Activated CD4-positive, CD25-positive, alpha-beta regulatory T cell treated with anti-CD3 and anti-CD28 coated beads, Interleukin-2, amount 50 U/mL, for 16 hours (primary cell): ENCODE measurements around the gene SLC25A19.
A peak's percentile ranks its signal among the peaks of the same experiment; 100 is the strongest.

ENCODE experiments used
- DNase-seq: peaks from one replicate; pipeline ENCODE4 v3.0.0-alpha.2; 2020; ENCODE audit warnings: low read depth, low spot score

Gene SLC25A19

GRCh38 chr17:75289115-75289831 is at the start of gene SLC25A19:
Gene SLC25A19, minus strand, starts transcription at chr17:75289433. Its CDS starts 2,669 bp downstream, at chr17:75286764.
- peak; percentile 94 for DNase-seq

GRCh38 chr17:75338335-75338734 is 49.1 kb upstream of the SLC25A19 start:
- DNase-seq: no peak

- no peak for DNase-seq
These were observed 46.1 kb upstream of the SLC25A19 start for GRCh38 chr17:75335315-75335714.

GRCh38 chr17:75334723-75335122 is 45.5 kb upstream of the SLC25A19 start:
- no peak for DNase-seq

- no peak for DNase-seq
These were observed 42.4 kb upstream of the SLC25A19 start for GRCh38 chr17:75331671-75332070.

GRCh38 chr17:75327757-75328156 is 38.5 kb upstream of the SLC25A19 start:
- DNase-seq: no peak

- DNase-seq: no peak
These were observed 37.1 kb upstream of the SLC25A19 start for GRCh38 chr17:75326226-75326848.

- DNase-seq: no peak
These were observed 36.6 kb upstream of the SLC25A19 start for GRCh38 chr17:75325827-75326225.

GRCh38 chr17:75325348-75325747 is 36.1 kb upstream of the SLC25A19 start:
- DNase-seq: no peak

GRCh38 chr17:75321506-75321905 is 32.3 kb upstream of the SLC25A19 start:
- DNase-seq: no peak

- no peak for DNase-seq
These were observed 30.9 kb upstream of the SLC25A19 start for GRCh38 chr17:75319904-75320691.

GRCh38 chr17:75318615-75319222 is 29.5 kb upstream of the SLC25A19 start:
- no peak for DNase-seq

- DNase-seq: no peak
These were observed 29.0 kb upstream of the SLC25A19 start for GRCh38 chr17:75318211-75318610.

GRCh38 chr17:75317671-75318070 is 28.4 kb upstream of the SLC25A19 start:
- no peak for DNase-seq

GRCh38 chr17:75316253-75316652 is 27.0 kb upstream of the SLC25A19 start:
- DNase-seq: no peak

GRCh38 chr17:75315541-75316243 is 26.5 kb upstream of the SLC25A19 start:
- no peak for DNase-seq

GRCh38 chr17:75313941-75314551 is 24.8 kb upstream of the SLC25A19 start:
- no peak for DNase-seq

- no peak for DNase-seq
These were observed 19.7 kb upstream of the SLC25A19 start for GRCh38 chr17:75308732-75309629.

GRCh38 chr17:75307957-75308731 is 18.9 kb upstream of the SLC25A19 start:
- no peak for DNase-seq
